ENCODE measurements around the gene GPX3. TPM values are rescaled to one million over a fixed set of nuclear protein-coding genes. Genes with fewer than 3 reads are reported as not detected.

GPX3 gene
- total and polyA plus RNA-seq, 2 of the 13 experiments (the other 11 are each of a cell fraction or from before 2014, with no cell fraction given): 33.8 to 1,892 TPM

- H3K36me3 ChIP-seq (replicated peaks in 1 of 2; ENCODE audit: control insufficient read depth in 1 of 2, insufficient read depth in 2 of 2, low read length in 2 of 2): peaks cover 35 to 71% of the 10 kb centered on the region in 2 experiments
- in situ Hi-C loops (cut with HindIII; ENCODE audit: extremely low pct_ligation_motif_present, low pct_unique_long_range_greater_than_20kb): no loop called here
- H3K4me2 ChIP-seq (ENCODE audit: low read depth, low read length): no peak overlapping the region
- CTCF ChIA-PET (ENCODE audit: low intra/inter-chr PET ratio, low total read pairs): no interaction called here
- TF ChIP-seq KAT2B (IDR thresholded peaks at IDR 0.05; ENCODE audit: borderline replicate concordance, low read depth, low read length) (no peak), LCORL (IDR thresholded peaks at IDR 0.05) (no peak), LCORL (CRISPR knock-in tag; IDR thresholded peaks at IDR 0.05) (no peak), STAT5B (CRISPR knock-in tag; IDR thresholded peaks at IDR 0.05) (no peak), ZNF142 (CRISPR knock-in tag; IDR thresholded peaks at IDR 0.05) (no peak), PREB (CRISPR knock-in tag; IDR thresholded peaks at IDR 0.05) (no peak), SP140L (CRISPR knock-in tag; IDR thresholded peaks at IDR 0.05; ENCODE audit: borderline replicate concordance) (no peak), HOXA5 (CRISPR knock-in tag; IDR thresholded peaks at IDR 0.05) (no peak), ARID2 (CRISPR knock-in tag; IDR thresholded peaks at IDR 0.05; ENCODE audit: borderline replicate concordance) (no peak), UBTF (CRISPR knock-in tag; IDR thresholded peaks at IDR 0.05) (no peak), ZBTB37 (CRISPR knock-in tag; IDR thresholded peaks at IDR 0.05) (no peak)
- peaks cover 60% of the 10 kb centered on the region; the same call in 1 of the 2 replicates for H4K20me1 ChIP-seq (ENCODE audit: insufficient read depth, low read length)
- DNase-seq (ENCODE audit: low spot score): no peak
- H3K27me3 ChIP-seq (ENCODE audit: control insufficient read depth in 1 of 2, insufficient read depth in 2 of 2, low read length in 2 of 2): no peaks in the 10 kb centered on the region
- H3K27ac ChIP-seq (ENCODE audit: extremely low read length, insufficient read depth, low read length): no peak overlapping the region
- FAIRE-seq: no peak
- BruUV-seq (replicated peaks): no TSS peak
- peaks cover 36% of the 10 kb centered on the region for H3K4me1 ChIP-seq (ENCODE audit: insufficient read depth, low read length)
- intact Hi-C loops (cut with micrococcal nuclease; ENCODE audit: unreplicated experiment): no loop called here
- no peak for ATAC-seq
- no peak overlapping the region for H2AFZ ChIP-seq (ENCODE audit: low read length)
- WGBS (ENCODE audit: low lambda C conversion rate): 97% methylated on average over 12 of the region's 12 CpGs
- H3K9ac ChIP-seq (ENCODE audit: insufficient read depth, low read depth, low read length): no peak overlapping the region
- no peaks in the 10 kb centered on the region for H3K9me3 ChIP-seq (ENCODE audit: low read length)
- POLR2A ChIA-PET: no interaction called here
- peaks cover 56% of the 10 kb centered on the region for H3K79me2 ChIP-seq (ENCODE audit: insufficient read depth, low read length)
- H3K4me3 ChIP-seq (replicated peaks in 1 of 3; ENCODE audit: insufficient read depth in 1 of 3, low read depth in 2 of 3, low read length in 3 of 3): no peak overlapping the region
Measured at GRCh38 chr5:151064916-151065499, 44.6 kb downstream of the GPX3 start.
